ENCODE results near the gene NTRK1.

GRCh38 chr1:156912861-156913808 is 52.5 kb downstream of the NTRK1 start:
- TF ChIP-seq PCBP2 (optimal IDR thresholded peaks at IDR 0.05; ENCODE audit: low read depth, low read length, poor library complexity, severe bottlenecking) (no peak), BRF2 (CRISPR knock-in tag; IDR thresholded peaks at IDR 0.05) (no peak), HNF4A (CRISPR knock-in tag; IDR thresholded peaks at IDR 0.05) (no peak), CTCF (CRISPR knock-in tag; IDR thresholded peaks at IDR 0.05) (no peak), JUND (CRISPR knock-in tag; IDR thresholded peaks at IDR 0.05) (no peak), ZNF607 (CRISPR knock-in tag; IDR thresholded peaks at IDR 0.05; ENCODE audit: borderline replicate concordance) (no peak), FOXK1 (CRISPR knock-in tag; IDR thresholded peaks at IDR 0.05; ENCODE audit: borderline replicate concordance, low read depth) (no peak), HDAC6 (IDR thresholded peaks at IDR 0.05; ENCODE audit: low read depth, low read length) (no peak), ZNF407 (CRISPR knock-in tag; IDR thresholded peaks at IDR 0.05; ENCODE audit: not compliant biosample characterization) (no peak), CC2D1A (CRISPR knock-in tag; IDR thresholded peaks at IDR 0.05) (no peak), NFE2 (CRISPR knock-in tag; IDR thresholded peaks at IDR 0.05) (no peak), ZNF224 (CRISPR knock-in tag; IDR thresholded peaks at IDR 0.05) (no peak)

Measured in HepG2 (cell line).